H9 (cell line): ENCODE results near the gene HK3. TPM values are rescaled to one million over a fixed set of nuclear protein-coding genes. Genes with fewer than 3 reads are reported as not detected.

Source experiments
- DNase-seq: peaks from one replicate; pipeline ENCODE4 v3.0.0-alpha.2; 2017
- H2AFZ ChIP-seq: one replicate; pipeline ENCODE4 v1.6.1; 2013; ENCODE audit warnings: mild to moderate bottlenecking, low read length, control low read depth, moderate library complexity
- H2AK5ac ChIP-seq: 2 replicates; pipeline ENCODE4 v1.6.1; 2013; ENCODE audit warnings: low read length, control low read depth, mixed read lengths; ENCODE audit not compliant: insufficient read length
- H2BK120ac ChIP-seq: one replicate; pipeline ENCODE4 v1.6.1; 2013; ENCODE audit warnings: low read depth, mild to moderate bottlenecking, low read length, control low read depth, inconsistent platforms; ENCODE audit not compliant: poor library complexity, severe bottlenecking
- H2BK12ac ChIP-seq: 2 replicates; pipeline ENCODE4 v1.6.1; 2013; ENCODE audit warnings: low read length, control low read depth, mixed read lengths, low read depth; ENCODE audit not compliant: insufficient read length
- H2BK15ac ChIP-seq: 2 replicates; pipeline ENCODE4 v1.6.1; 2013; ENCODE audit warnings: low read depth, low read length, control low read depth
- H2BK20ac ChIP-seq: one replicate; pipeline ENCODE4 v1.6.1; 2013; ENCODE audit warnings: low read depth, mild to moderate bottlenecking, low read length, control low read depth, inconsistent platforms; ENCODE audit not compliant: poor library complexity, severe bottlenecking
- H2BK5ac ChIP-seq: 2 replicates; pipeline ENCODE4 v1.6.1; 2013; ENCODE audit warnings: low read length, control low read depth, mixed read lengths; ENCODE audit not compliant: insufficient read length
- H3K14ac ChIP-seq: 2 replicates; pipeline ENCODE4 v1.6.1; 2013; ENCODE audit warnings: low read length, control low read depth; ENCODE audit not compliant: insufficient read depth
- H3K18ac ChIP-seq: 2 replicates; pipeline ENCODE4 v1.6.1; 2013; ENCODE audit warnings: low read depth, mild to moderate bottlenecking, mixed read lengths, low read length, control low read depth; ENCODE audit not compliant: insufficient read length
- H3K23ac ChIP-seq: 2 replicates; pipeline ENCODE4 v1.6.1; 2013; ENCODE audit warnings: low read length, control low read depth, mixed read lengths, low read depth; ENCODE audit not compliant: insufficient read length
- H3K23me2 ChIP-seq: 2 replicates; pipeline ENCODE4 v1.6.1; 2013; ENCODE audit warnings: low read depth, mild to moderate bottlenecking, mixed read lengths, low read length, control low read depth; ENCODE audit not compliant: insufficient read length, poor library complexity, severe bottlenecking
- H3K27ac ChIP-seq: 2 replicates; pipeline ENCODE4 v1.5.1; 2013; ENCODE audit warnings: low read length, control low read depth, mixed read lengths, low read depth; ENCODE audit not compliant: insufficient read length
- H3K27me3 ChIP-seq: 2 replicates; pipeline ENCODE4 v1.6.1; 2013; ENCODE audit warnings: low read length, control low read depth, inconsistent platforms; ENCODE audit not compliant: insufficient read depth
- H3K4ac ChIP-seq: 2 replicates; pipeline ENCODE4 v1.6.1; 2013; ENCODE audit warnings: low read depth, mild to moderate bottlenecking, control low read depth, inconsistent platforms, low read length, moderate library complexity
- H3K4me1 ChIP-seq: 2 replicates; pipeline ENCODE4 v1.6.1; 2013; ENCODE audit warnings: low read length, control low read depth, inconsistent platforms; ENCODE audit not compliant: insufficient read depth
- H3K4me2 ChIP-seq: 2 replicates; pipeline ENCODE4 v1.6.1; 2013; ENCODE audit warnings: low read length, control low read depth, mixed read lengths; ENCODE audit not compliant: insufficient read length, insufficient read depth
- H3K56ac ChIP-seq: 2 replicates; pipeline ENCODE4 v1.6.1; 2013; ENCODE audit warnings: low read depth, mild to moderate bottlenecking, mixed read lengths, low read length, control low read depth; ENCODE audit not compliant: insufficient read length
- H3K79me1 ChIP-seq: 2 replicates; pipeline ENCODE4 v1.6.1; 2013; ENCODE audit warnings: low read depth, mild to moderate bottlenecking, moderate library complexity, low read length, control low read depth, inconsistent platforms; ENCODE audit not compliant: insufficient read depth, poor library complexity, severe bottlenecking
- H3K79me2 ChIP-seq: 2 replicates; pipeline ENCODE4 v1.6.1; 2013; ENCODE audit warnings: low read length, control low read depth, inconsistent platforms; ENCODE audit not compliant: insufficient read depth
- H3K9ac ChIP-seq: 2 replicates; pipeline ENCODE4 v1.6.1; 2013; ENCODE audit warnings: low read length, control low read depth, mixed read lengths; ENCODE audit not compliant: insufficient read length; ENCODE audit errors: extremely low read depth
- H3K9me3 ChIP-seq: one replicate; pipeline ENCODE4 v1.6.1; 2013; ENCODE audit warnings: low read depth, low read length, inconsistent platforms; ENCODE audit not compliant: control insufficient read depth
- H3T11ph ChIP-seq: one replicate; pipeline ENCODE4 v1.6.1; 2013; ENCODE audit warnings: mild to moderate bottlenecking, low read length, control low read depth, inconsistent platforms
- H4K20me1 ChIP-seq: one replicate; pipeline ENCODE4 v1.6.1; 2013; ENCODE audit not compliant: control insufficient read depth, insufficient read length, insufficient read depth
- H4K5ac ChIP-seq: 2 replicates; pipeline ENCODE4 v1.6.1; 2013; ENCODE audit warnings: low read depth, mild to moderate bottlenecking, mixed read lengths, low read length, control low read depth; ENCODE audit not compliant: insufficient read length
- H4K8ac ChIP-seq: replicated peaks from 2 replicates; pipeline ENCODE4 v1.6.1; 2013; ENCODE audit warnings: low read length, control low read depth, mixed read lengths, low read depth; ENCODE audit not compliant: insufficient read length
- H4K91ac ChIP-seq: 2 replicates; pipeline ENCODE4 v1.6.1; 2013; ENCODE audit warnings: low read depth, mild to moderate bottlenecking, moderate library complexity, mixed read lengths, low read length, control low read depth; ENCODE audit not compliant: insufficient read length
- H3K27ac Mint-ChIP-seq, 3 experiments: 2 replicates in 2 of 3; 3 replicates in 1 of 3; pipeline ENCODE4 v1.8.0; 2020 to 2021; ENCODE audit warnings: mixed read lengths in 3 of 3, mild to moderate bottlenecking in 1 of 3, moderate library complexity in 1 of 3
- H3K27me3 Mint-ChIP-seq: 2 replicates; pipeline ENCODE4 v1.8.0; 2021; ENCODE audit warnings: low read depth, mild to moderate bottlenecking, moderate library complexity, mixed read lengths
- H3K36me3 Mint-ChIP-seq, 3 experiments: 2 replicates in 2 of 3; 3 replicates in 1 of 3; pipeline ENCODE4 v1.8.0; 2020 to 2021; ENCODE audit warnings: low read depth in 3 of 3, mixed read lengths in 3 of 3; ENCODE audit not compliant: insufficient read depth in 1 of 3
- H3K4me1 Mint-ChIP-seq, 2 experiments: 2 replicates each; pipeline ENCODE4 v1.8.0; 2020; ENCODE audit warnings: mixed read lengths in 2 of 2
- H3K4me3 Mint-ChIP-seq, 2 experiments: 2 replicates in 1 of 2; 3 replicates in 1 of 2; pipeline ENCODE4 v1.8.0; 2020 to 2021; ENCODE audit warnings: mild to moderate bottlenecking in 2 of 2, mixed read lengths in 2 of 2, moderate library complexity in 1 of 2
- H3K9me3 Mint-ChIP-seq, 2 experiments: 2 replicates in 1 of 2; 3 replicates in 1 of 2; pipeline ENCODE4 v1.8.0; 2020; ENCODE audit warnings: mild to moderate bottlenecking in 2 of 2, mixed read lengths in 2 of 2, moderate library complexity in 1 of 2
- CTCF ChIP-seq: fragments of 200-600 bp; sonication (generic); conservative IDR thresholded peaks from 3 replicates; pipeline ENCODE4 v1.8.0; 2021; ENCODE audit warnings: antibody characterized with exemption, mild to moderate bottlenecking
- WGBS: extraction: QIAGEN DNeasy Blood & Tissue Kit; methylation state at CpG from one replicate; pipeline ENCODE4 v1.1.7; 2013; ENCODE audit warnings: missing lambda C conversion rate, low lambda C conversion rate, mixed read lengths; ENCODE audit not compliant: insufficient read length; ENCODE audit errors: extremely low coverage; 5-methylcytosine and 5-hydroxymethylcytosine counted together
- total RNA-seq: library from RNA; stranded (reverse); gene quantifications from 2 replicates; pipeline ENCODE4 v1.2.1, GENCODE V29; 2021

Gene HK3
- total RNA-seq, 1 experiment from 2014 or later = not detected

DNA sequence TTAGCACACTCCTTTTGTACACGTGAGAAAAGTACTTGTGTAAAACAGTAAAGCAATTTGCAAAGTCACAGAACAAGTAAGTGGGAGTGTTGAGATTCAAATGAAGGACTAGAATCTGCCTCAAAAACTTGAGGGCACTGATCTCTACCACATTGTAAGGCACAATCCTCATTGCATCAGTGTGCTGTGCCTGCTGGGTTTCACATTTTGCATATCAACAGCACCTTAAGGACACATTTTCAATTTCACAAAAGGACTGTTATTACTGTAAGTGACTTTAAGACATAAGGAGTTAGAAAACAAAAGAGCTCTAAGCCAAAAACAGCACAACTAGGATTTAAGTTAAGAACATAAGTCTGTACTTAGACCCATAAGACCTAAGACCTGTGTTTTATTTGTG lies 44.7 kb upstream of the HK3 start:
- DNase-seq = peak; percentile 60
- no peak overlapping the region for H2BK15ac ChIP-seq
- no peaks in the 10 kb centered on the region for H3K23me2 ChIP-seq
- H2BK12ac ChIP-seq = no peak overlapping the region
- H3K9me3 ChIP-seq = no peaks in the 10 kb centered on the region
- Mint-ChIP-seq H3K4me1 (peaks cover 53 to 62% of the 10 kb centered on the region in 2 experiments), H3K36me3 (peaks cover 21 to 55% (median 48%) of the 10 kb centered on the region in 3 experiments), H3K9me3 (peaks cover 0 to 2% of the 10 kb centered on the region in 2 experiments; a peak in 1 of 5 replicates), H3K4me3 (peak overlapping the region in 1 of 2 experiments; percentile 11; a peak in 3 of 5 replicates), H3K27ac (peak overlapping the region; percentile 95 to 97 (median 97); a peak in 6 of 7 replicates), H3K27me3 (no peaks in the 10 kb centered on the region)
- H2BK20ac ChIP-seq = no peak overlapping the region
- no peak overlapping the region for H3K4ac ChIP-seq
- H3K23ac ChIP-seq = no peak overlapping the region
- H4K5ac ChIP-seq = no peak overlapping the region
- H2AK5ac ChIP-seq = no peak overlapping the region
- no peak overlapping the region for H3K9ac ChIP-seq
- H4K91ac ChIP-seq = no peak overlapping the region
- H3K18ac ChIP-seq = no peak overlapping the region
- H4K8ac ChIP-seq = no peak overlapping the region
- no peaks in the 10 kb centered on the region for H3K79me2 ChIP-seq
- H3K27me3 ChIP-seq = no peaks in the 10 kb centered on the region
- no peaks in the 10 kb centered on the region for H4K20me1 ChIP-seq
- H3T11ph ChIP-seq = no peak overlapping the region
- peak overlapping the region; percentile 31 for H3K4me2 ChIP-seq
- no peak overlapping the region for H3K56ac ChIP-seq
- no peaks in the 10 kb centered on the region for H3K79me1 ChIP-seq
- H2AFZ ChIP-seq = no peak overlapping the region
- no peak for TF ChIP-seq CTCF
- no peak overlapping the region for H2BK5ac ChIP-seq
- H3K27ac ChIP-seq = peak overlapping the region; percentile 79
- WGBS = no CpG with 5 or more reads among the region's 1 CpG
- no peak overlapping the region for H3K14ac ChIP-seq
- H3K4me1 ChIP-seq = peaks cover 10% of the 10 kb centered on the region; the same call in 1 of the 2 replicates
- no peak overlapping the region for H2BK120ac ChIP-seq
